Endothelial cell of umbilical vein (primary cell): ENCODE data around the gene CELF5.
"Not testable (repeated sequence)": the region's sequence is repeated elsewhere in the genome, so short reads cannot be mapped to it uniquely, and the experiment has no call there.

ENCODE experiments used
- EZH2 ChIP-seq: IDR thresholded peaks from 2 replicates; pipeline ENCODE4 v1.6.1; 2012; ENCODE audit warnings: borderline replicate concordance, low read depth, mild to moderate bottlenecking, moderate library complexity, low read length, inconsistent platforms; ENCODE audit not compliant: severe bottlenecking
- FOS ChIP-seq: IDR thresholded peaks from 2 replicates; pipeline ENCODE4 v1.6.1; 2011; ENCODE audit warnings: mild to moderate bottlenecking, low read length, moderate library complexity, borderline replicate concordance; ENCODE audit not compliant: insufficient read depth
- GATA2 ChIP-seq: IDR thresholded peaks from 2 replicates; pipeline ENCODE4 v1.7.0; 2011; ENCODE audit warnings: low read depth, mild to moderate bottlenecking, moderate library complexity, mixed read lengths, low read length; ENCODE audit not compliant: insufficient read length, insufficient read depth
- JUN ChIP-seq: IDR thresholded peaks from 2 replicates; pipeline ENCODE4 v1.6.1; 2011; ENCODE audit warnings: borderline replicate concordance, low read depth; ENCODE audit not compliant: insufficient read length, insufficient read depth
- MYC ChIP-seq: IDR thresholded peaks from one replicate; pipeline ENCODE4 v1.6.1; 2011; ENCODE audit warnings: mild to moderate bottlenecking, low read depth, low read length
- POLR2A ChIP-seq: IDR thresholded peaks from 2 replicates; pipeline ENCODE4 v1.6.1; 2012; ENCODE audit warnings: low read depth, mild to moderate bottlenecking, control low read depth, low read length
- POLR2AphosphoS5 ChIP-seq: IDR thresholded peaks from 2 replicates; pipeline ENCODE4 v1.6.1; 2012; ENCODE audit warnings: low read depth, mild to moderate bottlenecking, control low read depth, low read length, moderate library complexity; ENCODE audit not compliant: insufficient read depth
- TF ChIP-seq, protein P1 (sequence below), 2 donors: IDR thresholded peaks; 1 replicate in 1 of 2; 2 replicates in 1 of 2; pipeline ENCODE4 v1.5.1; 2011; ENCODE audit warnings: low read length in 2 of 2, mild to moderate bottlenecking in 2 of 2, moderate library complexity in 2 of 2, control low read depth in 1 of 2, inconsistent platforms in 1 of 2, low read depth in 1 of 2; ENCODE audit not compliant: insufficient read depth in 1 of 2; ENCODE audit errors: extremely low read depth in 1 of 2
- TF ChIP-seq, protein P2 (sequence below): IDR thresholded peaks from 2 replicates; pipeline ENCODE4 v1.6.1; 2011; ENCODE audit not compliant: insufficient read depth, insufficient read length

DNA sequence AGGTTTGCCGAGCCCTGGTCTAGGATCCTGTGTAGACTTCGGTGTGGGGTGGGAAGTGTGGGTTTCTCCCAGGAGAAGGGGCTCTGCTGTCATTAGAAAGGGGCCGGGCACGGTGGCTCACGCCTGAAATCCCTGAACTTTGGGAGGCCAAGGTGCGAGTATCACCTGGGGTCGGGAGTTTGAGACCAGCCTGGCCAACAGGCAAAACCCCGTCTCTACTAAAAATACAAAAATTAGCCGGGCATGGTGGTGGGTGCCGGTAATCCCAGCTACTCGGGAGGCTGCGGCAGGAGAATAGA is 32.7 kb upstream of the CELF5 start:
- TF ChIP-seq, protein P1, sequence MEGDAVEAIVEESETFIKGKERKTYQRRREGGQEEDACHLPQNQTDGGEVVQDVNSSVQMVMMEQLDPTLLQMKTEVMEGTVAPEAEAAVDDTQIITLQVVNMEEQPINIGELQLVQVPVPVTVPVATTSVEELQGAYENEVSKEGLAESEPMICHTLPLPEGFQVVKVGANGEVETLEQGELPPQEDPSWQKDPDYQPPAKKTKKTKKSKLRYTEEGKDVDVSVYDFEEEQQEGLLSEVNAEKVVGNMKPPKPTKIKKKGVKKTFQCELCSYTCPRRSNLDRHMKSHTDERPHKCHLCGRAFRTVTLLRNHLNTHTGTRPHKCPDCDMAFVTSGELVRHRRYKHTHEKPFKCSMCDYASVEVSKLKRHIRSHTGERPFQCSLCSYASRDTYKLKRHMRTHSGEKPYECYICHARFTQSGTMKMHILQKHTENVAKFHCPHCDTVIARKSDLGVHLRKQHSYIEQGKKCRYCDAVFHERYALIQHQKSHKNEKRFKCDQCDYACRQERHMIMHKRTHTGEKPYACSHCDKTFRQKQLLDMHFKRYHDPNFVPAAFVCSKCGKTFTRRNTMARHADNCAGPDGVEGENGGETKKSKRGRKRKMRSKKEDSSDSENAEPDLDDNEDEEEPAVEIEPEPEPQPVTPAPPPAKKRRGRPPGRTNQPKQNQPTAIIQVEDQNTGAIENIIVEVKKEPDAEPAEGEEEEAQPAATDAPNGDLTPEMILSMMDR (IDR thresholded peaks at IDR 0.05; ENCODE audit: extremely low read depth in 1 of 2, insufficient read depth in 1 of 2, low read depth in 1 of 2, low read length in 2 of 2): not testable (repeated sequence)
- not testable (repeated sequence) for TF ChIP-seq POLR2AphosphoS5, EZH2, MYC, POLR2A, GATA2, JUN, FOS
- TF ChIP-seq, protein P2, sequence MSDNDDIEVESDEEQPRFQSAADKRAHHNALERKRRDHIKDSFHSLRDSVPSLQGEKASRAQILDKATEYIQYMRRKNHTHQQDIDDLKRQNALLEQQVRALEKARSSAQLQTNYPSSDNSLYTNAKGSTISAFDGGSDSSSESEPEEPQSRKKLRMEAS: not testable (repeated sequence)
